ENCODE results near the gene SLC6A19.

- no peak for TF ChIP-seq MEF2A (IDR thresholded peaks at IDR 0.05; ENCODE audit: insufficient read depth, low read depth, low read length)
- TF ChIP-seq CTCF (IDR thresholded peaks at IDR 0.05 in 2 of 3, conservative IDR thresholded peaks at IDR 0.05 in 1 of 3; ENCODE audit: control insufficient read depth in 2 of 3, extremely low read depth in 1 of 3, insufficient read depth in 1 of 3, low read depth in 3 of 3, low read length in 3 of 3) = no peak
- no peak for TF ChIP-seq JUND (IDR thresholded peaks at IDR 0.05; ENCODE audit: low read depth, low read length)
Observed at GRCh38 chr5:1177826-1178528, 23.4 kb upstream of the SLC6A19 start.

Data from GM12878 (cell line).